NAMALWA (cell line): ENCODE data around the gene BORCS5.
"Not testable (repeated sequence)": the region's sequence is repeated elsewhere in the genome, so short reads cannot be mapped to it uniquely, and the experiment has no call there.

Experiments used
- DNase-seq: peaks from one replicate; pipeline ENCODE4 v3.0.0-alpha.2; 2015; ENCODE audit warnings: low spot score

BORCS5 gene

DNA sequence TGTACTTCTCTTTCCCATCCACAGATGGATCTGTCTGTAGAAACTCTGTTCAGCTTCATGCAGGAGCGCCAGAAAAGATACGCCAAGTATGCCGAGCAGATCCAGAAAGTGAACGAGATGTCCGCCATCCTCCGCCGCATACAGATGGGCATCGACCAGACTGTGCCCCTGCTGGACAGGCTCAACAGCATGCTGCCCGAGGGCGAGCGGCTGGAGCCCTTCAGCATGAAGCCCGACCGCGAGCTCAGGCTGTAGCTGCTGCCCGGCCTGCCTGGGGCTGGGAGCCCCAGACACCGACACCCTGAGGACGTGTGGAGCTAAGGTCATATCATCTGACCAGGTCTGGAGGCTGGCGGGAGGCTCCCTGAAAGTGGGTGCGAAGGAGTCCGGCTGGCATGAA lies 108.6 kb downstream of the BORCS5 start:
- no peak for DNase-seq

DNA sequence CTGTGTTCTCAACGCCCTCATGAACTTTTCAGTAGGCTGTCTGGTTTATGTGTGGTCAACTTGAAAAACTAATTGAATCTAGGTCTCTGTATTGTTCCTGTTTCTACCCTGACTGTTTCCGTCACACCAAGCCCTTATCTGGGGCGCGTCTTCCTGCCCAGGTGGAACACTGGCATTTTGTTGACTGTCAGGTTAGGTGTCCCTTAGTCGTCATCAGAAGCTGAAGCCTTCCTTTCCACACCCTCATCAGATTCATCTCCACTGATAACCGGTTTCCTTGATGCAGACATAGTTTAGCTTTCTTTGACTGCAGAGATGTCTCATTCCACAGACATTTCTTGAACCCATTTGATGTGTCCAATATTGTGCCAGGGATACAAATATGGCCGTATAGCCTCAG lies 109.3 kb downstream of the BORCS5 start:
- DNase-seq = no peak

DNA sequence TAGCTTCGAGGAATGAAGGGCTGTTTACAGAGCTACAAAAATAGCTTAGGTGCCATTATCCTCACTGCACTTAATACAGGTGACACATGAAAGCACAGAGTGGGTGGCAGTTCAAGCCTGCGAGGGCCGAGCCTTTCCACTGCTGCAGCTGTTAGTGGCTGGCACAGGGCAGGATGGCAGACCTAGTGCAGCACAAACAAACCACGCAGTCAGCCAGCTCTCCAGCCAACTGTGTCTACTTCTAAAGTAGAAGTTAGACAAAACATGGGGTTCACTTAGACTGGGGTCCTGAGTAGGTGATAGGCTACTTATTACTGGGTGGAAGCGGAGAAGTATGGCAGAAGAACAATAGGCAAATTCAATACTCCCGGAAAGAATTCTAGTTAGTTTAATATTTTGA lies 110.4 kb downstream of the BORCS5 start:
- no peak for DNase-seq

DNA sequence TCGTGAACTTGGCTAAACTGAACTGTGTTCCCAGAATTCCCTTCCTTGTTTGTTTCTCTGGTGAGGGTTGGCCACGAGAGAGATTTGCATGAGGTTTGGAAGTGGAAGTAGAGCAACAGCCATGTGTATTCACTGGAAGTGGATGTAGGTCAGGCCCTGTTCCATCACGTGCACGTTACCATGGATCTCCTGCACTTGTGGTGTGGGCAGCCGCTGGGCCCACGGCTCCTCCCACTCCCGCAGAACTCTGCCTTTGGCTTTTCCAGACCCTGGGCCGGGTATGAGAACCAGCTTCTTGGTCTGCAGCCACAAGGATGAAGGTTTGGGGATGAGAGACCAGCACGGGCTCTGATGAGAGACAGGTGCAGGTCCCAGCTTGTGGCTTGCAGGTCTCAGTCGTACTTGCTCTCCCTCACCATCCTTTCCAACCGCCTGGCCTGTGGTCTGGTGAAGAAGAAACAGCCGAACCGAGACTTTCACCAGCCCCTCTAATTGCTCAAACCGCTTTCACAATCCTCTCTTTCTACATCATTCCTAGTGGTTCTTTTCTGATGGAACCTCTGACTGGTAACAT lies 110.9 kb downstream of the BORCS5 start:
- DNase-seq = no peak

DNA sequence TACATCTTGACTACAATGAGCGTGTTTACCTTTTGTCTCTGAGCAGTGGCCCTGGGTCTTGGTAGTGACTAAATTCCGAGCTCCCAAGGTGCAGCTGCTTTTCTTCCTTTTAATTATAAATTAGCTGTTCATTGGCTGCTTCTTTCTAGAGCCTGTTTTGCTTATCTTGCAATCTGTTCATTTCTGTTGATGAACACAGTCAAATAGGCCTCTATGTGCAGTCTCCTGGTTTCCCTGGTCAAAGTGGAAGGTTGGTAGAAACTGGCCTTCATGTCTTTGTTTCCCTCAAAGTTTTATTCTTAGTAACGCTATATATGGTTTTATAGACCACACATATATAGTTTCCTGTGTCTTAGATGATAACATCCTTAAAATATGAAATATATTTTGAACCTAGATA lies 111.7 kb downstream of the BORCS5 start:
- DNase-seq = no peak

DNA sequence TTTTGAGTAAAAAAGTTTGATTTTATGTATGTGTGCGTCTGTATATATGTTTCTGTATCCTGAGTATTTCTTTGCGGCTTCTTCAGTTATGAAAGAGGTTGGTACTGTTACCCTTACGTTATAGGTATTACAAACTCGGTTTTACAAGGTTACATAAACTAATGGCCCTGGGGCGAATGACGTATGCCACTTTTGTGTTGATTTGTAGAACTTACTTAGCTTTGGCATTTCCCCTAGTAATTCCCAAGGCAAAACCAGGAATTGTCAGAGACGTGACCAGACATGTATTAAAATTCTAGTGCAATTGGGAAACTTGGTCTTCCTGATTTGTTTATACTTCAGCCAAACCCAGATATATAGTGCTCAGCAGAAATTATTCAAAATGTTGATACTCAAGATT lies 112.5 kb downstream of the BORCS5 start:
- no peak for DNase-seq

DNA sequence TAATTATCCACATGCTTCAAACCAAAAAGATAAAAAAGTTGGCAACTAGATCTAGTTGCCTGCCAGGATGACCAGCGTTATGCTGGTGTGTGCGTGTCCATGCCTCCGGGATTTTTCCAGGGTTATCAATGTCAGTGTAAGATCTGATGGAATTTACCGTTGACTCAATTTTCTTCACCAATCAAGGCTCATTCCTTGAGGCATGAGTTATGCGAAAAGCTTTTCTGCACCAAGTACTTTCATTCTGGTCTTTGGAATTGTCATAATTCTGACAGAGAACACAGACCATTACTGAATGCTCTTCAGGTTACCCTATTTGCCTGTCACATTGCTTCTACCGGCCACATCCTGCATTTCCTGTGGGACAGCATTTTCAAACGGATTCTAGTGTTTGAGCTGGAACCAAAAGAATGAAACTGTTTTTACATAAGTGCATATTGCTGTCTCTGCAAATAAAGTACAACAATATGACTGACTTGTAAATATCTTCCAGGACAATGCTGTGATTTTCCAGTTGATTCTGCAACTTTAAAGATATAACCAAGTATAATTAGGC lies 114.0 kb downstream of the BORCS5 start:
- no peak for DNase-seq

DNA sequence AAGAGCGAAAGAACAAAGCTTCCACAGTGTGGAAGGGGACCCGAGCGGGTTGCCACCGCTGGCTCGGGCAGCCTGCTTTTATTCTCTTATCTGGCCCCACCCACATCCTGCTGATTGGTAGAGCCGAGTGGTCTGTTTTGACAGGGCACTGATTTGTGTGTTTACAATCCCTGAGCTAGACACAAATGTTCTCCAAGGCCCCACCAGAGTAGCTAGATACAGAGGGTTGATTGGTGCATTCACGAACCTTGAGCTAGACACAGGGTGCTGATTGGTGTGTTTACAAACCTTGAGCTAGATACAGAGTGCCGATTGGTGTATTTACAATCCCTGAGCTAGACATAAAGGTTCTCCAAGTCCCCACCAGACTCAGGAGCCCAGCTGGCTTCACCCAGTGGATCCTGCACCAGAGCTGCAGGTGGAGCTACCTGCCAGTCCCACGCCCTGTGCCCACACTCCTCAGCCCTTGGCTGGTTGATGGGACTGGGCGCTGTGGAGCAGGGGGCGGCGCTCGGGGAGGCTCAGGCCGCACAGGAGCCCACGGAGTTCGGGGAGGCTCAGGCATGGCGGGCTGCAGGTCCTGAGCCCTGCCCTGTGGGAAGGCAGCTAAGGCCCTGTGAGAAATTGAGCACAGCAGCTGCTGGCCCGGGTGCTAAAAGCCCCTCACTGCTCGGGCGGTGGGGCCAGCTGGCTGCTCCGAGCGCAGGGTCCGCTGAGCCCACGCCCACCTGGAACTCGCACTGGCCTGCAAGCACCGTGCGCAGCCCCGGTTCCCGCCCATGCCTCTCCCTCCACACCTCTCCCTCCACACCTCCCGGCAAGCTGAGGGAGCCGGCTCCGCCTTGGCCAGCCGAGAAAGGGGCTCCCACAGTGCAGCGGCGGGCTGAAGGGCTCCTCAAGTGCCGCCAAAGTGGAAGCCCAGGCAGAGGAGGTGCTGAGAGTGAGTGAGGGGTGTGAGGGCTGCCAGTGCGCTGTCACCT lies 115.4 kb downstream of the BORCS5 start:
- DNase-seq = not testable (repeated sequence)

DNA sequence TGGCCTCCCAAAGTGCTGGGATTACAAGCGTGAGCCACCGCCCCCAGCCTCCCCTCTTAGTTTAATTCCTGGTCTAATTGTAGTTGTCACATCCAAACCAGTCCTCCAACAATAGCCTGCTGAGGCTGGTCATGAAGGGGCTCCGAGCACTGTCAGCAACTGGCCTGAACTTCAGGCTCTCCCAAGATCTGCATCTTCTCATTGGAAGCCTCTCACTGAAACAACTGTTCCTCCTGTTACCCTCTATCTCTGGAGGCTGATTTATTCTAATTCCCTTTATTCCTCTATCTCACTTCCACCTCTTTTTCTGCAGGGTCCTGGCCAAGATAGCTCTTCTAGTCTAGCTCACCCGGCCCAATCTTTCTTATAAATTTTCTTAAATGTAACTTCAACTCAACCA lies 116.3 kb downstream of the BORCS5 start:
- DNase-seq = no peak

DNA sequence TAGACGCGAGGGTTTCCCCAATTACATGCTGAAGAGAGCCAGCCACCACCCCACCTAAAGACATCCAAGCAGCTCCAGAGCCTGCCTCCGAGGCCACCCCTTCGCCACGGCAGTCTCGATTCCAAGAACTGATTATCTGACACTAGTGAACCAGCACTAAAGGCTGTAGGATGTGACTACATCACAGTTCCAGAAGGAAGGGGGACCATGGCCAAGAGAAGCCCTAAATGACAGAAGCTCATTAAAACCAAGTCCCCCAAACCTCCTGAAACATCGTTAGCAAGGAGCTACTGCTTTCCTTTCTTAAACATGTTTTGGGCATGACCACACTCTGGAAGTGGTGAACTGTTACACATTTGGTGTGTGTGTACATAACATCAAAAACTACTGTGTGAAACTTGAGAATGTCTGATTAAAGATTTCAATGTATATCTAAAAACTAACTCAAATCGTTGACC lies 117.6 kb downstream of the BORCS5 start:
- DNase-seq = no peak

DNA sequence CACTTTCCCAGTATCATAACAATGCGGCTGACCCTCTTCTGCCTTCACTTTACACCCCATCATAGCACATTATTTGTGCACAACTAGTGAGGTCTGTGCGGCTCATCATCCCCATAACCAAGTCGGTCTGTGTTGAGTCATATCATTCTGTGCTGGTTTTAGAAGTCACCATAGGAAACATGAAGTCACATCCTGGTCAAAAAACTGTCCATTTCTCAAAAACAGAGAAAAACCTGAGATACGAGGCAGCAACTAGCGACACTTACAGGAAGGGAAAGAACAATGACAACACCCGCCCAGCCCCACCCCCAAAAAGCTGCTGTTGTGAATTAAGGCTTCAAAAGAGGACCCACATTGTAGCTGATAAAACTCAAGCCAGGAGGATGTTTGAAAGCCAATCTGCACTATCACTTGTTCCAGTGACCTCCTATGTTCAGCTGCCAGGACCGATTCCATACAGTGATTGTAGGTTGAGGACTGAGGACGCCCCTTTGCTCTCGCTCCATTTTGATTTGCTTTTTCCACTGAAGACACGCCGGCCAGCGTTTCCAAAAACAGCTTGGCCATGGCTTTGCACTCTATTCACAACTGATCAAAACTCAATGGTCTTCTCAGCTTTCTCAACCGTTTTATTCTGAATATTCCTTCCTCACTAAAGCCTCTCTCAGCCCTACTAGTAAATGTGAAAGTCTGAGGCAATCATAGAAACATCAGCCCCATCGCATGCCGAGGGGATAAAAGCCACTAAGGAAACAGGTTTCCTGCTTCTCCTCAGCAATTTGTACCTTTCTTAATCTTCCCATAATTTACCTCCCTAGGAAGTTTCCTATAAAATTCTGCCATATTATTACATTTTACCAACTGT lies 118.3 kb downstream of the BORCS5 start:
- DNase-seq = no peak

DNA sequence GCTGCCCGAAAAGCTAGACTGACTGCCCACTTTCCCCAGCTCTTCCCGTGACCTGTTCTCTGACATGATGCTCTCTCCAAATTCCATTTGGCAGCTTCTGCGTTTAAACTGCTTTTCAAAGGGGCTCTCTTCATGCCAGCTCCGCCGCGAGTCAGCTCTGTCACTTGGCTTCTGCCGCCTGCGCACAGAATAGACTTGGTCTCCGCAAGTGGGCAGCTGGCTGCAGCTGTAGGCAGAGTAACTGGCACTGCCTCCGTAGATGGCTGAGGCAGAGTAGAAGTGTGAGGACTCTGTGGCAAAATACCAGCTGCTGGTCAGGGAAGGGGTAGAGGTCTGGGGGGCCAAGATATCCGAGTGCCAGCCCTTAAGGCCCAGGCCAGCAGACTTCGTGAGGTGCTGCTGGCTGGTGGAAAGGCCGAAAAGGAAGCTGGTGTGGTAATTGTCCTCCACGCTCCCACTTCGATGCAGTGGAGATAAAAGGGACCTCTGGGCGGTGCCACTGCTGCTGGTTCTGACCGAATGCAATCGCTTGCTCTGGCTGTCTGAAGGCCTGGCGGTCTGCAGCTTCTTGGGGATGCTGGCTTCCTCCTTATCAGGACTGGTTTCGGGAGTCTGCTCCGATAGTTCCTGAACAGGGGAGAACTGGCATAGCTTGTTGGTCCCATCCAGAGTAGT lies 120.1 kb downstream of the BORCS5 start:
- DNase-seq = no peak

DNA sequence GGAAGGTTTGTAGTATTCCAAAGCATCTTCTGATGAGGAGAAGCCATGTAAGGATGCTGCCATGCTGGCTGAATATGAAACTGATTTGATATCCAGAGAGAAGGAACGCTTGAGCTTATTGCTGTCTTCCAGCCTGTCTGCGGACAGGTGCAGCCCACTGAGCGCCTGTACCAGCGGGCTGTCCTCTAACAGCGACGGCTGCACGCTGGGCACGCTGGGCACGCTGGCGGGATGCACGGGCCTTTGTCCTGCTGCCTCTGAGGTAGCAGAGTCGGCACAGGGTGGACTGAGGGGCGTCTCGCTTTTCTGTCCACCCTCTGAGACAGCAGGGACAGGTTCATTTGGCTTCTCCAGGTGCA lies 120.6 kb downstream of the BORCS5 start:
- no peak for DNase-seq

DNA sequence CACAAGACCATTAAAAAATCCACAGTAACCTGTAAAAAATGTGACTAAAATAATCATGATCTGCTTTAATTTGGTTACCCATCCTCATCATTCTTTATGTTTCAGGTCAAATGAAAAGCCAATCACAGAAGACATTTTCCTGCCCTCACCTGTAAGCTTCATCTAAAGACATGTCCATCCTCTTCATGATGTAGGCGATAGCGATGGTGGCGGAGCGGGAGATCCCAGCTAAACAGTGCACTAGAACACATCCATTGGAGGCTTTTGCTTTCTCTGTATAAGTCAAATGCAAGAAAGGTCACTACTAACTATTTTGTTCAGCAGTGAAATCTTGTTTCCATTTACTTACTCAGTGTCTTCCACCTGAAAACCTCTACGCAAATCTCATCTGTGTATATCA lies 123.2 kb downstream of the BORCS5 start:
- DNase-seq = no peak

DNA sequence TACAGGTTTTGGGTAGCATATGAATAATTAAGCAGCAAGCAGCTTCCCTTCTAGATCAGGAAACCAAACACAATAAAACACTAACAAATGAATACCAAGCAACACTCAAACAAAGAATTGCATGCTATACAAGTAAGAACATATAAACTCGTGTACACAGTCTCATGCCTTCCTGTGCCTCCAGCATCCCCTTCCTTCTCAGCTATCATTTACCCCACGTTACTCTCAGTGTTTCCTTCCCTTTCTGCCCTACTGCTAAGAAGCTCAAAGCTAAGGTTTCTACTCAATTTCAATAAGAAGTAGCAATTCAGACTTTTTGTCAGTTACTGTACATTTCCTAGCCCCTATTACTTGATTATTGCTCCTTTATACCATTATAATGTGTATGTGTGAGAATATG lies 124.8 kb downstream of the BORCS5 start:
- DNase-seq = no peak

DNA sequence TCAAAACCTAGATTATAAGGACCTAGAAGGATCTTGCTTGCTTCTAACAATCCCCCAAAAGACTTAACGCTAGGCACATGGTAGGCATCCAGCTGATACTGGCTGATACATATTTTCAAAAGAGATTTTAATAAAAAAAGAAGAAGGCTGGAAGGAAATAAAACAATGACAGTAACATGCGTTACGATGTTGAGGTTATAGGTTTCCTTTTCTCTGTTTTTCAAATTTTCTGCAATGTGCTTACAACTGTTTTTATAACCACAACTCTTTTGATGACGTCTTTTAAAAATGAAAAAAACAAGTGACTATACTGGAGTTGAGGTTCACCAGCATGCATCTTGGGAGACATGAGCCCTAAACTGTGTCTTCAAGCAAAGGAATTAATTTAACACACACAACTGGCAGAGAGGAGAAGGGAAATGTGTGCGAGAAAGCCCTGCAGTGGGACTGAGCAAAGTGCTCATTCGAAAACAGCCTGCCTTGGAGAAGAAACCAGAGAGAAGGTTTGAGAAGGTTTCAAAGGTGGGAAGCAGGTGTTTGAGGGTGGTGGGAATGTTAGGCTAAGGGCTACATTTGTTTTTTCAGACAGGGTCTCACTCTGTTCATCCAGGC lies 125.4 kb downstream of the BORCS5 start:
- DNase-seq = no peak

DNA sequence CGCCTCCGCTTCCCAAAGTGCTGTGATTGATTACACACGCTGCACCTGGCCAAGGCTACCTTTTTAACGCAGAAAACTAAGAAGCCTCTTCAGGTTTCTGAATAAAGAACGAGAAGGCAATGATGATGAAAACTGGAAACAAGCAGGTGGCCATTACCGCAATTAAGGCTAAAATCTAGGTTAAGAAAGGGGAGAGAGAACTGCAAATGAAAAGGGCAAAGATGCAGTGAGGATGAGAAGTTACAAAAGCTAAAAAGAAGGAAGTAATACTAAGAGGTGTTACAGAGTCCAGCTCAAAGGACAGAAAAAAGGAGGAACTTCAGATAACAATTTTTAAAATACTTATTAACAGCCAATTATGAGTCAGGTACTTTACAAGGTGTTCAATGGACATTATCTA lies 126.1 kb downstream of the BORCS5 start:
- peak; percentile 9 for DNase-seq

DNA sequence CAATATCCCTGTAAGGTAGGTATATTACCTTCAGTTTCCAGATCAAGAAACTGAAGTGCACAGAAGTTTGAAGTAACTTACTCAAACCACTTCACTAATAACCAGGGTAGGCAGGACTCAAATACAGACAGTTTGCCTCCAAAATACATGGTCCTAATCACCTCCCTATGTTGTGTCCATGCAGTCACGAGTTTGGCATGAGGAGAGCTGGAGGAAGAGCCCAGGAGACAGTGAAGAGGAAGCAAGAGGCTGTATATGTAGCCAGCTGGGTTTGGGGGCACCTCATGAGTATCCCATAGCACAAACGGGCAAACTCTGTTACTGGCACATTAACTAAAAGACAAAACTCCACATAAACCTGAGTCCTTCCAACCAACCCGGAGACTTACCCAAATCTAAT lies 126.6 kb downstream of the BORCS5 start:
- DNase-seq = no peak

DNA sequence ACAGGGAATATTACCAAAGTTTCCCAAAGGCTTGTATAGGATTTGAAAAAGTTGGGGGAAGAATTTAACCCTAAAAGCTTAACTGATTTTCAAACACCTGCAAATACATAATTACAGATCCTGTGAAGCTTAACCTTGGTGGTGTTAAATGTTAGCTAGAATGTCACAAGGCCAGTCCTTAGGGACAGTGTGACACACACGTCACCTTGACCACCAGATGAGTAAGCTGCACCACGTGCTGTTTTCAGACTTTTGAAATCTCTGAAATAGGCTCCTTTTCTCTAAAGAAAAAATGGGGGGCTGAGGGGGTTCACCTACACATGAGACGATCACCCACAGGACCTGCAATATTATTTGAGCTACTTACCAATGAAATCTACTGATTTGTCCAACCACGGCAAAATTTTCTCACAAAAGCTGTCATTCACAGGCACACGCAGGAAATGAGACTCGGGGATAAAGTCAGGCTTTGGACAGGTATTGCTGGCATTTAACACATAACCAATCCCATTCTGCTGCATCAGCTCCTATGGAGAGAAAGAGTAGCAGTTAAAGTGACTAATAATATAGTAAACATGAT lies 129.9 kb downstream of the BORCS5 start:
- no peak for DNase-seq

DNA sequence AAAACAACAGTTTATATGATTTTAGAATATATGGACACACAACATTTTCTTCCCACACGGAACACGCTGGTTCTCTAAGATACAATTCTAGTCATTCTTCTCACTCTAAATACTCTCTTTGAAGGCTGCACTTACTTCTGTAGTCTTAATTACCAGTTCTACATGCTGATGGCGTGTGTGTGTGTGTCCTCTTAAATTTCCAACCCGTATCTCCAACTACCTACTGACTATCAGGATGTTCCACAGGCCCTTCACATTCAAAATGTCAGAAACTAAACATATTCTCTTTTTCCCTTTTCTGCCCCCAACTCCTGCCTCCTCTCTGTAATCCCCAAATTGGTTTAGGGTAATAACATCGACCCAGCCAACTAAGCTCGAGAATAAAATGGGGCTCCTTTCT lies 130.6 kb downstream of the BORCS5 start:
- no peak for DNase-seq

DNA sequence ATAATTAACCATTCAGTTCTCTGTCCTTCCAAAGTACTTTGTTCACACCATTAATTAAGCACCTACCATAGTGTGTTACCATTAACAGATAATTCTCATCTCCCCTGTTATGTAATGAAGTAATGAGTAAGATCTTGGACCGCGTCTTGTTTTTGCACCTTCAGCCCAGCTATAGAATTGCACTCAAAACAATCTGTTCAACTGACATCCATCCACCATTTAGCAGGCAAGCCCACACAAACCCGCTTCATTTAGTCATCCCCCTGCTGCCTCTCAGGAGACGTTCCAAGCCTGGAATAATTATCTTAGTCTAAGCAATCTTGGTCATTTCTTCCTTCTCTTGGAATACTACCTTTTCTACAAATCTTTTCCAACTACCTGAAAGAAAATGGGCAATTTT lies 131.4 kb downstream of the BORCS5 start:
- DNase-seq = no peak
